Aorta (tissue), 5 donors: Measurements from ENCODE around the gene LRRC8B. TPM values are rescaled to one million over a fixed set of nuclear protein-coding genes. Genes with fewer than 3 reads are reported as not detected.

Experiments used
- ATAC-seq: fragments of 200-7000 bp; cut with Tn5 transposase; one replicate; pipeline ENCODE4 v1.9.1; 2022; ENCODE audit warnings: moderate library complexity; ENCODE audit not compliant: low FRiP score
- DNase-seq, 2 donors: peaks; one replicate each; pipeline ENCODE4 v3.0.0-alpha.2; 2020
- H3K27ac ChIP-seq, 2 donors: one replicate each; pipeline ENCODE4 v1.5.1; 2013; ENCODE audit warnings: low read length in 2 of 2, mild to moderate bottlenecking in 2 of 2, moderate library complexity in 2 of 2, control low read depth in 1 of 2, inconsistent platforms in 1 of 2, low read depth in 1 of 2
- H3K27me3 ChIP-seq, 2 donors: one replicate each; pipeline ENCODE4 v1.6.1; 2013; ENCODE audit warnings: control low read depth in 1 of 2, low read length in 1 of 2, mild to moderate bottlenecking in 1 of 2, moderate library complexity in 1 of 2; ENCODE audit not compliant: insufficient read depth in 2 of 2, control insufficient read depth in 1 of 2
- H3K36me3 ChIP-seq, 2 donors: one replicate each; pipeline ENCODE4 v1.6.1; 2013; ENCODE audit warnings: control low read depth in 1 of 2, low read length in 1 of 2, mild to moderate bottlenecking in 1 of 2; ENCODE audit not compliant: insufficient read depth in 2 of 2, control insufficient read depth in 1 of 2
- H3K4me1 ChIP-seq, 2 donors: one replicate each; pipeline ENCODE4 v1.6.1; 2013; ENCODE audit warnings: low read length in 2 of 2, control low read depth in 1 of 2, mild to moderate bottlenecking in 1 of 2, moderate library complexity in 1 of 2; ENCODE audit not compliant: insufficient read depth in 2 of 2, control insufficient read depth in 1 of 2
- H3K4me3 ChIP-seq, 2 donors: one replicate each; pipeline ENCODE4 v1.5.1; 2013; ENCODE audit warnings: low read length in 2 of 2, control low read depth in 1 of 2, mild to moderate bottlenecking in 1 of 2
- H3K9me3 ChIP-seq: one replicate; pipeline ENCODE4 v1.6.1; 2013; ENCODE audit warnings: mild to moderate bottlenecking, low read length; ENCODE audit not compliant: control insufficient read depth
- WGBS, 2 donors: extraction: QIAGEN DNeasy Blood & Tissue Kit; methylation state at CpG; one replicate each; pipeline ENCODE4 v1.1.7; 2013; 5-methylcytosine and 5-hydroxymethylcytosine counted together
- intact Hi-C, 2 donors: fragments of 100-400 bp; cut with DNase I; formaldehyde crosslinking; loops; one replicate each; pipeline versions ENCODE4 v1.14.2 to v1.15.0; 2022
- polyA plus RNA-seq, 2 donors: library from polyadenylated mRNA; stranded (reverse); fragments of 200-250 nt; gene quantifications; one replicate each; pipeline ENCODE4 v1.2.3, GENCODE V29; 2013
- total RNA-seq, 2 donors: library from RNA; stranded (reverse); fragmentation: NEBNext Ultra II Directional; extraction: Animal tissue kit (Norgen Biotek cat#: 25700); gene quantifications; one replicate each; pipeline ENCODE4 v1.2.1, GENCODE V29; 2021
- donor health status: healthy with polysubstance abuse.
- donor health status: Bipolar disorder and iron deficiency.
- donor health status: DM: no; HTN: no; CAD: no.
- donor health status: DM: no; HTN: no; CAD: no.
- donor health status: DM: yes; HTN: yes; CAD: no.

LRRC8B gene
- total and polyA plus RNA-seq, 4 donors = 0.72 to 5.9 (median 2.6) TPM

DNA sequence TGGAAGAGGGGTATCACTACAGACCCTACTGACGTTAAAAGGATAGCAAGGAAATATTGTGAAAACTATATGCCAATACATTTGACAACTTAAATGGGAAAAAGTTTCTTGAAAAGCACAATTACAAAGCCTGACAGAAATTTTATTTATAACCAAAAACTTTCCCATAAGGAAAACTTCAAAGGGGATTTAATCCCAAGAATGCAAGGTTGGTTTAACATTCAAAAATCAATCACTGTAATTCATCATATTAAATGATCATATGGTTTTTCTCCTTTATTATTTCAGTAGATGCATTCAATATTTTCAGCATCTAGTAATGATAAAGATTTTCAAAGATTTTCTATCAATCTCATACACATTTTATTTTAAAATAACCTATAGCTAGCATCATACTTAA is 121.6 kb downstream of the LRRC8B start:
- WGBS, 2 donors = 0 to 43% methylated on average over 1 of the region's 1 CpG

More for the DNA sequence above, 121.6 kb downstream of the LRRC8B start:
- H3K9me3 ChIP-seq = no peaks in the 10 kb centered on the region
- DNase-seq (no peak), ATAC-seq (no peak)
- no peak overlapping the region for H3K4me3 ChIP-seq
- no peaks in the 10 kb centered on the region for H3K27me3 ChIP-seq
- H3K4me1 ChIP-seq = no peaks in the 10 kb centered on the region
- H3K27ac ChIP-seq = no peak overlapping the region
- H3K36me3 ChIP-seq = no peaks in the 10 kb centered on the region
- intact Hi-C loops = no loop called here

Other genes with a start within 250 kb of the LRRC8B start
- gene GBP6, start 160.8 kb upstream of the LRRC8B start, total RNA-seq = not detected
- under 1 TPM; 0.13 TPM for gene GBP6, start 160.8 kb upstream of the LRRC8B start, polyA plus RNA-seq
- gene LRRC8C, start 108.3 kb downstream of the LRRC8B start, total RNA-seq = 10 to 100 TPM in 1 of 2 donors, 1 to 10 TPM in 1; 9.0 to 14.4 TPM
- 1 to 10 TPM in 1 of 2 donors, under 1 TPM in 1; 0.75 to 2.2 TPM for gene LRRC8C, start 108.3 kb downstream of the LRRC8B start, polyA plus RNA-seq